ENCODE results near the gene OR1F1.
"Not testable (repeated sequence)": the region's sequence is repeated elsewhere in the genome, so short reads cannot be mapped to it uniquely, and the experiment has no call there.

OR1F1 gene

GRCh38 chr16:3187798-3188674, at the start of gene OR1F1:
OR1F1 (plus strand) TSS chr16:3188204.
- H3K4me3 ChIP-seq (ENCODE audit: low read depth, low read length): peak within 1 kb of the TSS; percentile 57
- DNase-seq (ENCODE audit: low read depth): no peak
- no peak for TF ChIP-seq CTCF (IDR thresholded peaks at IDR 0.05; ENCODE audit: low read depth, low read length, missing control alignments)

GRCh38 chr16:3138342-3138741, 49.7 kb upstream of the OR1F1 start:
- no peak for DNase-seq (ENCODE audit: low read depth)
- TF ChIP-seq CTCF (IDR thresholded peaks at IDR 0.05; ENCODE audit: low read depth, low read length, missing control alignments): no peak

GRCh38 chr16:3138823-3139426, 49.1 kb upstream of the OR1F1 start:
- H3K4me3 ChIP-seq (ENCODE audit: low read depth, low read length): no peak overlapping the region
- DNase-seq (ENCODE audit: low read depth): no peak
- no peak for TF ChIP-seq CTCF (IDR thresholded peaks at IDR 0.05; ENCODE audit: low read depth, low read length, missing control alignments)

More at GRCh38 chr16:3138342-3138741, 49.7 kb upstream of the OR1F1 start:
- no peak overlapping the region for H3K4me3 ChIP-seq (ENCODE audit: low read depth, low read length)

- H3K4me3 ChIP-seq (ENCODE audit: low read depth, low read length); DNase-seq (ENCODE audit: low read depth): not testable (repeated sequence)
These were observed 48.4 kb upstream of the OR1F1 start for GRCh38 chr16:3139561-3139960.

- H3K4me3 ChIP-seq (ENCODE audit: low read depth, low read length): no peak overlapping the region
- TF ChIP-seq CTCF (IDR thresholded peaks at IDR 0.05; ENCODE audit: low read depth, low read length, missing control alignments): no peak
- DNase-seq (ENCODE audit: low read depth): no peak
These were observed 47.2 kb upstream of the OR1F1 start for GRCh38 chr16:3140603-3141427.

- no peak overlapping the region for H3K4me3 ChIP-seq (ENCODE audit: low read depth, low read length)
- no peak for TF ChIP-seq CTCF (IDR thresholded peaks at IDR 0.05; ENCODE audit: low read depth, low read length, missing control alignments)
- no peak for DNase-seq (ENCODE audit: low read depth)
These were observed 46.2 kb upstream of the OR1F1 start for GRCh38 chr16:3141781-3142311.

- no peak for TF ChIP-seq CTCF (IDR thresholded peaks at IDR 0.05; ENCODE audit: low read depth, low read length, missing control alignments)
- no peak overlapping the region for H3K4me3 ChIP-seq (ENCODE audit: low read depth, low read length)
- no peak for DNase-seq (ENCODE audit: low read depth)
These were observed 45.7 kb upstream of the OR1F1 start for GRCh38 chr16:3142327-3142726.

All from GM12864 (cell line).